Heart left ventricle (tissue), 16 donors: ENCODE measurements around the gene CCL8. TPM values are rescaled to one million over a fixed set of nuclear protein-coding genes. Genes with fewer than 3 reads are reported as not detected.

ENCODE experiments used
- ATAC-seq, 4 donors: fragments of 200-7000 bp; cut with Tn5 transposase; one replicate each; pipeline ENCODE4 v1.9.1; 2020 to 2022; ENCODE audit warnings: moderate library complexity in 4 of 4, mild to moderate bottlenecking in 3 of 4, moderate number of reproducible peaks in 1 of 4
- DNase-seq, 5 donors: peaks; one replicate each; pipeline ENCODE4 v3.0.0-alpha.2; 2020
- H3K27ac ChIP-seq, 12 donors: fragments of 200-600 bp; sonication (generic) in 4 of 12; one replicate each; pipeline versions ENCODE4 v1.5.0 to v1.8.0; 2016 to 2022; ENCODE audit warnings: mild to moderate bottlenecking in 2 of 12
- H3K27me3 ChIP-seq, 9 donors: fragments of 200-600 bp; sonication (generic) in 2 of 9; one replicate each; pipeline versions ENCODE4 v1.5.1 to v1.8.0; 2016 to 2022; ENCODE audit warnings: mild to moderate bottlenecking in 3 of 9
- H3K36me3 ChIP-seq, 9 donors: fragments of 200-600 bp; sonication (generic) in 2 of 9; one replicate each; pipeline versions ENCODE4 v1.5.0 to v1.8.0; 2018 to 2022; ENCODE audit warnings: mild to moderate bottlenecking in 2 of 9
- H3K4me1 ChIP-seq, 12 donors: fragments of 200-600 bp; sonication (generic) in 4 of 12; one replicate each; pipeline versions ENCODE4 v1.5.0 to v1.8.0; 2016 to 2022; ENCODE audit warnings: mild to moderate bottlenecking in 3 of 12
- H3K4me3 ChIP-seq, 12 donors: fragments of 200-600 bp; sonication (generic) in 4 of 12; one replicate each; pipeline versions ENCODE4 v1.5.0 to v1.8.0; 2017 to 2022; ENCODE audit warnings: mild to moderate bottlenecking in 9 of 12, moderate library complexity in 4 of 12
- H3K9me3 ChIP-seq, 12 donors: fragments of 200-600 bp; sonication (generic) in 4 of 12; one replicate each; pipeline versions ENCODE4 v1.5.0 to v1.8.0; 2016 to 2022; ENCODE audit warnings: mild to moderate bottlenecking in 1 of 12
- POLR2A ChIP-seq, 2 donors: fragments of 450-650 bp; IDR thresholded peaks; one replicate each; pipeline ENCODE4 v1.6.1; 2017; ENCODE audit warnings: antibody characterized with exemption in 2 of 2, mild to moderate bottlenecking in 2 of 2, moderate library complexity in 2 of 2
- WGBS, 4 donors: extraction: QIAGEN DNeasy Blood & Tissue Kit in 2 of 4; methylation state at CpG; one replicate each; pipeline versions ENCODE4 v1.1.5 to v1.1.7; 2013 to 2018; 5-methylcytosine and 5-hydroxymethylcytosine counted together
- intact Hi-C, 10 donors: fragments of 100-400 bp; cut with DNase I; formaldehyde crosslinking; loops; one replicate each; pipeline versions ENCODE4 v1.11.1 to v1.14.2; 2022
- polyA plus RNA-seq, 2 donors: library from polyadenylated mRNA; stranded (reverse); fragments of 200-250 nt; gene quantifications; one replicate each; pipeline ENCODE4 v1.2.3, GENCODE V29; 2013
- total RNA-seq, 9 donors: library from RNA; depleted of rRNA in 2 of 9; stranded (reverse); fragments of >200 nt in 2 of 9; fragmentation: NEBNext Ultra II Directional in 3 of 9; extraction: Animal tissue kit (Norgen Biotek cat#: 25700) in 3 of 9; gene quantifications; one replicate each; pipeline versions ENCODE4 v1.1.0 to v1.2.4, GENCODE V29; 2016 to 2023
- TF ChIP-seq, protein P1 (sequence below), 12 donors: fragments of 200-600 bp; sonication (generic) in 4 of 12; IDR thresholded peaks; one replicate each; pipeline versions ENCODE4 v1.5.0 to v1.8.0; 2018 to 2022; ENCODE audit warnings: antibody characterized with exemption in 12 of 12, mild to moderate bottlenecking in 5 of 12
- donor health status: ischemic (EF 13 %, LVEDD 7.1; RV severe dilation, severe dysfunction).
- donor health status: healthy with polysubstance abuse.
- donor health status: DM: no; HTN: yes; CAD: no.
- donor health status: DM: no; HTN: no; CAD: no.
- donor health status: ischemic (EF 25% LVEDD 6.9; RV normal size, moderate dysfunction).
- donor health status: ischemic (EF 25% LVEDD 5.7; RV mildly dilated, moderate dysfunction).
- donor health status: healthy.
- donor health status: DM: yes; HTN: yes; CAD: no.
- donor health status: ischemic (EF 35%, LVEDD 5.7; RV mildly dilated, moderate dysfunction).
- donor health status: nonischemic (EF 11% LVEDD 7.7; RV severe dilation, severe dysfunction).
- donor health status: DM: yes; HTN: yes; CAD: no.
- donor health status: PGD.
- donor health status: ischemic (EF 29% LVEDD 5.4; RV normal size, mild dysfunction).
- donor health status: nonischemic (EF 23%, LVEDD 6.1; RV moderate dilation, normal function).

CCL8 gene
- total and polyA plus RNA-seq, 11 donors, result 0.15 to 44.3 (median 2.0) TPM; not detected in 5

DNA sequence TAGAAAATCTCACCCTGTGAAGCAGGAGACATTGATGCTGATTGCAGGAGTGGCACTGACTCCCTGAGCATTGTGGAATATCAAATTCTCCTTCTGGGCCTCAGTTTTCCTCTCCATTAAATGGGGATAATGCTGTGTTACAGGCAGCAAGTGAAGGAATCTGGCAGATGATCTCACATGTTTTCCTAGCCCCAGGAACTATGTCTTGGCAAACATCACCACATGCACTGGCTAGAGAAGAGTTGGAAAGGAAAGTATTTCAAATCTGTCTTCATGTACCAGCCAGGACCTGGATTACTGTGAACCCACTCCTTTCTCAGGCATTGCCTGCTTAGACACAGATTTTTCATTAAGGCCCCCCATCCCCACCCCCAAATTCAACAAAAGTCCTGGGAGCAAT, 13.6 kb upstream of the CCL8 start:
- no peak overlapping the region for H3K27ac ChIP-seq
- ATAC-seq (no peak), DNase-seq (no peak)
- H3K4me3 ChIP-seq, result no peak overlapping the region
- H3K9me3 ChIP-seq, result no peaks in the 10 kb centered on the region
- intact Hi-C loops, result loop anchor here (1.0 to 10.0 kb wide), 10 partner anchors 47 to 105 kb away; partner anchors contain the start of genes CCL1 (in 3 of the 10) and CCL13 (in 2 of the 10)
- H3K4me1 ChIP-seq, result peaks cover 4 to 65% (median 30%) of the 10 kb centered on the region in 12 donors
- TF ChIP-seq, protein P1, sequence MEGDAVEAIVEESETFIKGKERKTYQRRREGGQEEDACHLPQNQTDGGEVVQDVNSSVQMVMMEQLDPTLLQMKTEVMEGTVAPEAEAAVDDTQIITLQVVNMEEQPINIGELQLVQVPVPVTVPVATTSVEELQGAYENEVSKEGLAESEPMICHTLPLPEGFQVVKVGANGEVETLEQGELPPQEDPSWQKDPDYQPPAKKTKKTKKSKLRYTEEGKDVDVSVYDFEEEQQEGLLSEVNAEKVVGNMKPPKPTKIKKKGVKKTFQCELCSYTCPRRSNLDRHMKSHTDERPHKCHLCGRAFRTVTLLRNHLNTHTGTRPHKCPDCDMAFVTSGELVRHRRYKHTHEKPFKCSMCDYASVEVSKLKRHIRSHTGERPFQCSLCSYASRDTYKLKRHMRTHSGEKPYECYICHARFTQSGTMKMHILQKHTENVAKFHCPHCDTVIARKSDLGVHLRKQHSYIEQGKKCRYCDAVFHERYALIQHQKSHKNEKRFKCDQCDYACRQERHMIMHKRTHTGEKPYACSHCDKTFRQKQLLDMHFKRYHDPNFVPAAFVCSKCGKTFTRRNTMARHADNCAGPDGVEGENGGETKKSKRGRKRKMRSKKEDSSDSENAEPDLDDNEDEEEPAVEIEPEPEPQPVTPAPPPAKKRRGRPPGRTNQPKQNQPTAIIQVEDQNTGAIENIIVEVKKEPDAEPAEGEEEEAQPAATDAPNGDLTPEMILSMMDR (IDR thresholded peaks at IDR 0.05), result no peak
- no peak for TF ChIP-seq POLR2A (IDR thresholded peaks at IDR 0.05)
- no peaks in the 10 kb centered on the region for H3K27me3 ChIP-seq
- H3K36me3 ChIP-seq, result no peaks in the 10 kb centered on the region

DNA sequence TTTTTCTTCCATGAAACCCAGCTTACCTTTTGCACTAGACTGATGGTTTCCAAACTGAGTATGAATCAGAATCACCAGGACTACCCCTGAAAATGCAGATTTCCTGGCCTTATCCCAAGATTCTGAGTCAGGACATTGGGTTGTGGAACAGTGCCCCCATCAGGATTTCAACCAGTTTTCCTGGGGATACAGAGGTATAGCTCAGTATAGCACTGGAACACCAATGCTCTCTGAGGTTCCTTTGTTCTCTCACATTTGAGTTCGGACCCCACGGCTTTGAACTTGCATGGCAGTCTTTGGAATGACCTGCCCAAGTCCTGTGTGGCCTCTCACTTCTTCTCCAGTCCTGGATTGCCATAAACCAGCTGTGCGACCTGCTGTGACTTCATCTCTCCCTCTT, 12.8 kb upstream of the CCL8 start:
- 62 to 83% (median 67%) methylated on average over 3 of the region's 3 CpGs for WGBS, 4 donors
- Histone ChIP-seq H3K27ac (peak overlapping the region in 5 of 12 donors; percentile 10 to 72 (median 25)), H3K27me3 (no peaks in the 10 kb centered on the region), H3K4me3 (no peak overlapping the region), H3K36me3 (no peaks in the 10 kb centered on the region), H3K4me1 (peaks cover 0 to 56% (median 21%) of the 10 kb centered on the region in 12 donors), H3K9me3 (no peaks in the 10 kb centered on the region)
- ATAC-seq (peak in 3 of 4 donors; percentile 82 to 89 (median 86)), DNase-seq (no peak)
- intact Hi-C loops, result loop anchor here (1.0 to 10.0 kb wide), 9 partner anchors 51 to 106 kb away; partner anchors contain the start of genes CCL1 (in 3 of the 10) and CCL13 (in 2 of the 10)
- TF ChIP-seq, protein P1 (IDR thresholded peaks at IDR 0.05), result peak in 11 of 12 donors; percentile 37 to 67 (median 55)
- no peak for TF ChIP-seq POLR2A (IDR thresholded peaks at IDR 0.05)

DNA sequence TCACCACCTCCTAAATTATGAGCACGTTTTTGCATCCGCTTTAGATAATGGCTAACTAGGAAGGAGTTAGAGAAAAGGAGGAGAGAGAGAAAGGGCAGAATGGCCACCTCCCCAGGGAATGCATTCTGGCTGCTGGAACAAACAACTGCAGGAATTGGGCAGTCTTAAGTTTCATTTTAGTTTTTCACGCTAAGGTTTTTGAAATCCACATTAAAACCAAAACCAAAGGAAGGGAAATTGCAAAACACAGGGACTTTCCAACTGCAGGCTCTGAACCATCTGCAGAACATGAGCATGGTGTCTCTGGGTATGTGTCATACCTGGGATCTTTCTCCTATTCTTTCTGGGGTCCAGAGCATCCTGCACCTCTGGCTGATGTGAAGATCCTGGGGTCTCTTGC, 12.1 kb upstream of the CCL8 start:
- H3K27me3 ChIP-seq, result no peaks in the 10 kb centered on the region
- ATAC-seq, result peak in 2 of 4 donors; percentile 34 to 38
- no peaks in the 10 kb centered on the region for H3K9me3 ChIP-seq
- H3K4me3 ChIP-seq, result no peak overlapping the region
- intact Hi-C loops, result loop anchor here in 9 of 10 donors (2.0 to 10.0 kb wide), 7 partner anchors 50 to 106 kb away; partner anchors contain the start of genes CCL1 (in 3 of the 9) and CCL13 (in 2 of the 9)
- H3K36me3 ChIP-seq, result no peaks in the 10 kb centered on the region
- TF ChIP-seq, protein P1 (IDR thresholded peaks at IDR 0.05), result no peak
- no peak for TF ChIP-seq POLR2A (IDR thresholded peaks at IDR 0.05)
- H3K4me1 ChIP-seq, result peaks cover 0 to 50% (median 18%) of the 10 kb centered on the region in 12 donors
- DNase-seq, result peak in 1 of 5 donors; percentile 55
- 26 to 42% (median 36%) methylated on average over 3 of the region's 3 CpGs for WGBS, 4 donors
- peak overlapping the region in 8 of 12 donors; percentile 1 to 72 (median 18) for H3K27ac ChIP-seq

DNA sequence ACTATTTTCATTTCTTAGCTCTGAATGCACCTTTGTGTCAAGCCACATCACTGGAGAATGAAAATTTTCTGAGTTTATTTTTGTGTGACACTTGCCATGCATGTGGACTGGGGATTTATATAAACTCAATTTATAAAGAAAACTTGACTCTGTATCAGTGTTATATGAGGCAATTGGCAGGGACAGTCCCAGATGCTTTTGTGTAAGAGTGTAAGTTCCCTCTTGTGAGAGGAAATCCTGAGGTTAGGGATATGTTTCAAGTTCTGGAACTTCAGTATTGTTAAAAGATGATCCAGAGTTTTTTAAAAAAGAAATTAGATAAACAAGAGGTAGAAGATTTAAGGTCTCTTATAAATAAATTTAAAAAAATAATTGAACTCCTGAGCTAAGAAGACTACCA, 10.9 kb upstream of the CCL8 start:
- Histone ChIP-seq H3K27ac (peak overlapping the region in 1 of 12 donors; percentile 72), H3K9me3 (no peaks in the 10 kb centered on the region), H3K27me3 (no peaks in the 10 kb centered on the region), H3K36me3 (no peaks in the 10 kb centered on the region), H3K4me1 (peaks cover 0 to 52% (median 23%) of the 10 kb centered on the region in 12 donors), H3K4me3 (no peak overlapping the region)
- ATAC-seq (no peak), DNase-seq (no peak)
- TF ChIP-seq, protein P1 (IDR thresholded peaks at IDR 0.05), result no peak
- TF ChIP-seq POLR2A (IDR thresholded peaks at IDR 0.05), result no peak
- intact Hi-C loops, result loop anchor here in 6 of 10 donors (5.0 to 10.0 kb wide), 4 partner anchors 49 to 74 kb away; partner anchors contain the start of genes CCL1 (in 3 of the 6) and CCL13 (in 2 of the 6)
